ENCODE measurements around the gene ARHGAP28.

The ARHGAP28 gene

GRCh38 chr18:6683112-6683876, 46.2 kb upstream of the ARHGAP28 start:
- H3K79me2 ChIP-seq: no peaks in the 10 kb centered on the region
- no peak for TF ChIP-seq CTCF (IDR thresholded peaks at IDR 0.05)
- no peak overlapping the region for H3K27ac ChIP-seq
- no peaks in the 10 kb centered on the region for H3K36me3 ChIP-seq (ENCODE audit: control insufficient read depth, insufficient read depth, low read length)
- no peaks in the 10 kb centered on the region for H3K9me3 ChIP-seq (ENCODE audit: control insufficient read depth, low read length)
- H3K4me3 ChIP-seq (ENCODE audit: low read depth, low read length): no peak overlapping the region
- H3K4me2 ChIP-seq (ENCODE audit: low read length): no peak overlapping the region
- no peak overlapping the region for H3K9ac ChIP-seq
- no peaks in the 10 kb centered on the region for H3K4me1 ChIP-seq
- no peaks in the 10 kb centered on the region for H3K27me3 ChIP-seq (ENCODE audit: control insufficient read depth, insufficient read depth, low read length)
- no peak overlapping the region for H2AFZ ChIP-seq

- Histone ChIP-seq H3K27ac (no peak overlapping the region), H3K4me3 (ENCODE audit: low read depth, low read length) (no peak overlapping the region), H3K27me3 (ENCODE audit: control insufficient read depth, insufficient read depth, low read length) (no peaks in the 10 kb centered on the region), H3K4me1 (no peaks in the 10 kb centered on the region), H3K79me2 (no peaks in the 10 kb centered on the region), H3K9ac (no peak overlapping the region), H3K4me2 (ENCODE audit: low read length) (no peak overlapping the region), H3K36me3 (ENCODE audit: control insufficient read depth, insufficient read depth, low read length) (no peaks in the 10 kb centered on the region), H2AFZ (no peak overlapping the region), H3K9me3 (ENCODE audit: control insufficient read depth, low read length) (no peaks in the 10 kb centered on the region)
- no peak for TF ChIP-seq CTCF (IDR thresholded peaks at IDR 0.05)
These were observed 41.8 kb upstream of the ARHGAP28 start for GRCh38 chr18:6687676-6688075.

DNA sequence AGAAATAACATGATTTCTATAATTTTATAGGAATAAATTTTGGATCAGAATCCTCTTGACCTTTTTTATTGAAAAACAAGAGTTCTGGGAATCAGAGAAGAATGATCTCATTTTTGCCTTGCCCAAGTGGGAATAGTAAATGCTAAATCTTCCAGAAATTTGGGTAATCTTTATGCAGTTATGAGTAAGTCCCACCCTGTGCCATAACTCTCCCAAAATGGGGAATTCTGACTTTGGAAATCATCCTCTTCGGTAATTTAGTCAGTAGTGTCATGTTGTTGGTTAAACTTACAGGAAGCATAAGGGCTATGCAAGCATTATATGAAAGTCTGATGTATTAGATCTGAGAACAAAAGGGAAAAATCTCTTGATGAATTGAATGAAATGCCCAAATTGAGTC, 20.6 kb upstream of the ARHGAP28 start:
- H3K27ac ChIP-seq: no peak overlapping the region
- no peaks in the 10 kb centered on the region for H3K79me2 ChIP-seq
- no peak overlapping the region for H3K9ac ChIP-seq
- H3K9me3 ChIP-seq (ENCODE audit: control insufficient read depth, low read length): no peaks in the 10 kb centered on the region
- H3K4me3 ChIP-seq (ENCODE audit: low read depth, low read length): no peak overlapping the region
- H2AFZ ChIP-seq: no peak overlapping the region
- no peak overlapping the region for H3K4me2 ChIP-seq (ENCODE audit: low read length)
- no peaks in the 10 kb centered on the region for H3K27me3 ChIP-seq (ENCODE audit: control insufficient read depth, insufficient read depth, low read length)
- no peaks in the 10 kb centered on the region for H3K4me1 ChIP-seq
- no peaks in the 10 kb centered on the region for H3K36me3 ChIP-seq (ENCODE audit: control insufficient read depth, insufficient read depth, low read length)
- TF ChIP-seq CTCF (IDR thresholded peaks at IDR 0.05): no peak

DNA sequence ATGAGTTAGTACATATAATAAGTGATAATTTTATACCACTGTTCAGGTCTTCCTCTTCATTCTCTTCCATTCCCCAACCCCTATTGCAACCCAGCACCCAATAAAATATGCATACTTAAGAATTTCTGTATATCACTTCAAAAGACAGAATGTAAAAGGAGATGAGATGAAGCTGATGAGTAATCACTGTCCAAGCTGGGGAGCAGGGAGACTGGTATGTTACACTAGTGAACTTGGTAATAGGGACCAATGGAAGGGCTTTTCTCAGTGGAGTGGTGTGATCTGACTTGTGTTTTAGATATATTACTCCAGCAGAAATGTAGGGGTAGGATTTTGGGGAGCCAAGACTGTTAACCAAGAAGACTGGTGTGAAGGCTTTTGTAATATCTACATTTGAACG, 18.0 kb upstream of the ARHGAP28 start:
- H3K27me3 ChIP-seq (ENCODE audit: control insufficient read depth, insufficient read depth, low read length): no peaks in the 10 kb centered on the region
- H3K4me1 ChIP-seq: no peaks in the 10 kb centered on the region
- no peak overlapping the region for H3K4me2 ChIP-seq (ENCODE audit: low read length)
- H3K27ac ChIP-seq: no peak overlapping the region
- no peak overlapping the region for H2AFZ ChIP-seq
- H3K9ac ChIP-seq: no peak overlapping the region
- no peak overlapping the region for H3K4me3 ChIP-seq (ENCODE audit: low read depth, low read length)
- H3K9me3 ChIP-seq (ENCODE audit: control insufficient read depth, low read length): no peaks in the 10 kb centered on the region
- H3K36me3 ChIP-seq (ENCODE audit: control insufficient read depth, insufficient read depth, low read length): no peaks in the 10 kb centered on the region
- H3K79me2 ChIP-seq: no peaks in the 10 kb centered on the region
- TF ChIP-seq CTCF (IDR thresholded peaks at IDR 0.05): no peak

- Histone ChIP-seq H3K79me2 (no peaks in the 10 kb centered on the region), H2AFZ (no peak overlapping the region), H3K9ac (no peak overlapping the region), H3K36me3 (ENCODE audit: control insufficient read depth, insufficient read depth, low read length) (no peaks in the 10 kb centered on the region), H3K9me3 (ENCODE audit: control insufficient read depth, low read length) (no peaks in the 10 kb centered on the region), H3K4me3 (ENCODE audit: low read depth, low read length) (no peak overlapping the region), H3K27me3 (ENCODE audit: control insufficient read depth, insufficient read depth, low read length) (no peaks in the 10 kb centered on the region), H3K4me2 (ENCODE audit: low read length) (no peak overlapping the region), H3K27ac (no peak overlapping the region), H3K4me1 (no peaks in the 10 kb centered on the region)
- no peak for TF ChIP-seq CTCF (IDR thresholded peaks at IDR 0.05)
These were observed 17.1 kb upstream of the ARHGAP28 start for GRCh38 chr18:6712401-6712800.
